SIG-M5 (cell line): ENCODE measurements around the gene PSMB10.
"Not testable (repeated sequence)": the region's sequence is repeated elsewhere in the genome, so short reads cannot be mapped to it uniquely, and the experiment has no call there.

ENCODE experiments used
- DNase-seq: peaks from one replicate; lab custom pipeline; 2025; lab: John Stamatoyannopoulos, UW

PSMB10 gene

GRCh38 chr16:67924140-67924906 is 12.3 kb downstream of the PSMB10 start:
- no peak for DNase-seq

- DNase-seq: no peak
These were observed 13.1 kb downstream of the PSMB10 start for GRCh38 chr16:67923414-67924116.

- DNase-seq: no peak
These were observed 13.9 kb downstream of the PSMB10 start for GRCh38 chr16:67922740-67923139.

GRCh38 chr16:67922221-67922620 is 14.4 kb downstream of the PSMB10 start:
- no peak for DNase-seq

- DNase-seq: no peak
These were observed 16.9 kb downstream of the PSMB10 start for GRCh38 chr16:67919622-67920221.

GRCh38 chr16:67917852-67918236 is 18.8 kb downstream of the PSMB10 start:
- no peak for DNase-seq

- no peak for DNase-seq
These were observed 19.4 kb downstream of the PSMB10 start for GRCh38 chr16:67917140-67917851.

GRCh38 chr16:67915831-67916723 is 20.6 kb downstream of the PSMB10 start:
- no peak for DNase-seq

- not testable (repeated sequence) for DNase-seq
These were observed 21.2 kb downstream of the PSMB10 start for GRCh38 chr16:67915496-67915769.

- DNase-seq: no peak
These were observed 21.7 kb downstream of the PSMB10 start for GRCh38 chr16:67914758-67915495.

GRCh38 chr16:67910158-67910557 is 26.5 kb downstream of the PSMB10 start:
- DNase-seq: no peak

GRCh38 chr16:67909056-67909742 is 27.5 kb downstream of the PSMB10 start:
- no peak for DNase-seq

GRCh38 chr16:67907397-67908180 is 29.1 kb downstream of the PSMB10 start:
- no peak for DNase-seq

GRCh38 chr16:67902831-67903230 is 33.8 kb downstream of the PSMB10 start:
- no peak for DNase-seq

GRCh38 chr16:67901734-67902133 is 34.9 kb downstream of the PSMB10 start:
- DNase-seq: no peak

GRCh38 chr16:67897231-67897630 is 39.4 kb downstream of the PSMB10 start:
- no peak for DNase-seq

GRCh38 chr16:67893743-67894399 is 42.8 kb downstream of the PSMB10 start:
- no peak for DNase-seq

GRCh38 chr16:67892899-67893742 is 43.5 kb downstream of the PSMB10 start, which contains the start of gene PSKH1:
TSS of gene PSKH1 (plus strand) at chr16:67893254. CDS start at chr16:67908750, 15,496 bp downstream.
- peak; percentile 32 for DNase-seq
